Islet of Langerhans (tissue), 1 donor: ENCODE measurements around the gene TAF1A.
A peak's percentile ranks its signal among the peaks of the same experiment; 100 is the strongest.

ENCODE experiments used
- FAIRE-seq: peaks from one replicate; lab custom pipeline; 2011; peaks lifted over from hg19 to GRCh38; lab: Jason Lieb, UNC

Gene TAF1A

GRCh38 chr1:222596696-222597095 is 7.0 kb upstream of the TAF1A start:
- FAIRE-seq = no peak

DNA sequence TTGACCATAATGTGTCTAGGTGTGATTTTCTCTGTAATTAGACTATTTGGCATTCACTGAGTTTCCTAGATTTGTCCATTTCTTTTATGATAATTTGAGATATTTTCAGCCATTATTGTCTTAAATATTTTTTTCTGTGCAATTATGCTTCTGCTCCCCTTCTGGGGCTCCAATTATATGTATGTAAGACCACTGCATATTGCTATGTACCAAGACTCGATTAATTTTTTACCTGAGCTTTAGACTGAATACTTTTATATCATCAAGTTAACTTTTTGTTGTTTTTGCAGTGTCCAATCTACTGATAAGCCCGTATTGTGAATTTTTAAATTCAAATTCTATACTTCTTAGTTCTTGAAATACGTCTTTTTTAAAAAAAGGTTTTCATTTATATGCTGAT is 5.1 kb upstream of the TAF1A start:
- FAIRE-seq = no peak

- no peak for FAIRE-seq
These were observed 2.4 kb upstream of the TAF1A start for GRCh38 chr1:222592171-222592570.

GRCh38 chr1:222588135-222588534 is 1.6 kb downstream of the TAF1A start:
- peak; percentile 47 for FAIRE-seq

DNA sequence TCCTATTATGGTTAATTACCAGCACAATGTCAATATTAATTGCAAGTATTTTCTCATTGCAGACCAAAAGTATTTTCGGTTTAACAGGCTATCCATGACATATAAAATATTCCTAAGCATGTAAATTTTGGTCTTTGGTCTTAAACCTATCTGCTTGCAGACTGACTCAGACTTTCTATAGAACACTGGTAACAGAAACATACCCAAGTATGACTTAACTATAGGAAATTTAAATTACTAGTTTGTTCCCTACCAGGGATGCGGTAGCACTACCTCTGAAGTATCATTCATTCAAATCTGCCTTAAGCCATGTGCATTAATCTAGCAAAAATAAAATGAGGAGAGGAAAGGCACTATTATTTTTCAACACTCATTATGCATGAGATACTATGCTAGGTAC is 2.9 kb downstream of the TAF1A start:
- FAIRE-seq = no peak

GRCh38 chr1:222583079-222583478 is 6.7 kb downstream of the TAF1A start:
- FAIRE-seq = no peak

DNA sequence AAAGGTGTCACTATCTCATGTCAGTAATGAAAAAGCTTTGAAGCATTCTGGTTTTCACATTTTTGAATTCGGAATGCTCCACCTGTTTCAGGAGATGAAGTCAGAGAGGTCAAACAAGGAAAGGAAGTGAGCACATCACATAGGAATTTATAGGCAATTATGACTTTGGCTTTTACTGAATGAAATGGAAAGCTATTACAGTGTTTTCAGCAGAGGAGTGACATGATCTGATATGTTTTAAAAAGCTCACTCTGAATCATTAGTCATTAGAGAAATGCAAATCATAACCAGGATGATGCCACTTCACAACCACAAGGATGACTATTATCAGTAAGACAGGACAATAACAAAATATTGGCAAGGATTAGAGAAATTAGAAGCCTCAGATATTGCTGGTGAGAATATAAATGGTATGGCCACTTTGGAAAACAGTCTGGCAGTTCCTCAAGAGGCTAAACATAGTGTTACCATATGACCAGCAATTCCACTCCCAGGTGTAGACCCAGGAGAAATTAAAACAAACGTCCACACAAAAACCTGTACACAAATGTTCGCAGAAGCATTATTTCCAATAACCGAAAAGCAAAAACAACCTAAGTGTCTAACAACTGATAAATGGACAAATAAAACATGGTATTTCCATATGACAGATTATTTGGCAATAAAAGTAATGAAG is 7.5 kb downstream of the TAF1A start:
- FAIRE-seq = no peak

GRCh38 chr1:222579316-222579715 is 10.4 kb downstream of the TAF1A start:
- FAIRE-seq = no peak

GRCh38 chr1:222570837-222571236 is 18.9 kb downstream of the TAF1A start:
- FAIRE-seq = no peak

DNA sequence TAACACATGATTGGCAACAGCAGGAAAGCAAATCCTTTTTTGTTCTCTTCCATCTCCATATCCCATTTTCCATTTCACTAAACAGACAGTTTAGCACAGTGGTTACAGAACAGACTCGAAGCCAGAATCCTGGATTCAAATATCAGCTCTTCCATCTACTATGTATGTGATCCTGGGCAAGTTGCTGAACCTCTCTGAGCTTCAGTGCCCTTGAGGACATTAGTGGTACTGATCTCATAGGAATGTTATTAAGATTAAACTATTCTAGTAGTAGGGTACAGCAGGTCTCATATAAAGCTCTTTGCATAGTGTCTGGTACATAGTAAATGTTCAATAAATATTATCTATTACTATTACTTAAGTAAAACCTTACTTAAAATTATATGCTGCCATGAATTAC is 28.1 kb downstream of the TAF1A start:
- FAIRE-seq = no peak

DNA sequence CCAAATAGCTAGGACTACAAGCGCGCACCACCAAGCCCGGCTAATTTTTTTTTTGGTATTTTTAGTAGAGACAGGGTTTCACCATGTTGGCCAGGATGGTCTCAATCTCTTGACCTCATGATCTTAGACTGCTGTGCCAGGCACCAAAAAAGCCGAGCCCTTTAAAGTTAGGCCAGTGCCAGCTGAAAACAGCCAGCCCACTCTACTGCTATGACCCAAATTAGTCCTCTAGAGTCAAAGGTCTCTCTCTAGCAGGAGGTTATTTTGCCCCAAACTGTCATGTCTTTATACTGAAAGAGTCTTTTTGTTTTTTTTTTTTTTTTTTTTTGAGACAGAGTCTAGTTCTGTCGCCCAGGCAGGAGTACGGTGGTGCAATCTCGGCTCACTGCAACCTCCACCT is 32.2 kb downstream of the TAF1A start:
- no peak for FAIRE-seq

DNA sequence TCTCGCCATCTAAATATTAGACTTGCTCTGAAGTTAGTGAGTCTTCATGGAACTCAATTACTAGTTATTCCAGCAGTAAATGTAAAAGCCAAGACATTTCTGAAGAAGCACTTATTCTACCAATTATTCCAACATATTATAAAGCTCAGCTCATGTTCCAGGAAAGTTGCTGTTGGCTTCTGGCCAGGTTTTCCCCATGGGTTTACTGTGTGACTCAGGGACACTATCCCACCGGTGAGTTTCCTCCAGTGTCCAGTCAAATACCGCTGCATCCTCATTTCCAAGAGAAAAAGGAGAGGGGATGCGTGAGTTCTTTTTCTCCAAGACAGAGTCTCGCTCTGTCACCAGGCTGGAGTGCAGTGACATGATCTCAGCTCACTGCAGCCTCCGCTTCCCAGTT is 32.6 kb downstream of the TAF1A start:
- no peak for FAIRE-seq

GRCh38 chr1:222555992-222556615 is 33.6 kb downstream of the TAF1A start:
- no peak for FAIRE-seq

GRCh38 chr1:222554177-222554576 is 35.6 kb downstream of the TAF1A start:
- FAIRE-seq = no peak

DNA sequence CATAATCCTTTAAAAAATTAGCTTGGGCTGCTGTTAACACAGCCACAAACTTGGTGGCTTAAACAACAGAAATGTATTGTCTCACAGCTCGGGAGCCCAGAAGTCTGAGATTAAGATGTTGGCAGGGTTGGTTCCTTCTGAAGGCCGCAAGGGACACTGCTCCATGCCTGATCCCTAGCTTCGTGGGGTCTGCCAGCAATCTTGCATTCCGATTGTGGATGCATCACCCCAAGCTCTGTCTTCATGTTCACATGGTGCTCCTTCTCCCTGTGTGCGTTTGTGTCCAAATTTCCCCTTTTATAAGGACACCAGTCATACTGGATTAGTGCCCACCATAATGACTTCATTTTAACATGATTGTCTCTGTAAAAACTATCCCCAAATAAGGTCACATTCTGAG is 36.9 kb downstream of the TAF1A start:
- no peak for FAIRE-seq

DNA sequence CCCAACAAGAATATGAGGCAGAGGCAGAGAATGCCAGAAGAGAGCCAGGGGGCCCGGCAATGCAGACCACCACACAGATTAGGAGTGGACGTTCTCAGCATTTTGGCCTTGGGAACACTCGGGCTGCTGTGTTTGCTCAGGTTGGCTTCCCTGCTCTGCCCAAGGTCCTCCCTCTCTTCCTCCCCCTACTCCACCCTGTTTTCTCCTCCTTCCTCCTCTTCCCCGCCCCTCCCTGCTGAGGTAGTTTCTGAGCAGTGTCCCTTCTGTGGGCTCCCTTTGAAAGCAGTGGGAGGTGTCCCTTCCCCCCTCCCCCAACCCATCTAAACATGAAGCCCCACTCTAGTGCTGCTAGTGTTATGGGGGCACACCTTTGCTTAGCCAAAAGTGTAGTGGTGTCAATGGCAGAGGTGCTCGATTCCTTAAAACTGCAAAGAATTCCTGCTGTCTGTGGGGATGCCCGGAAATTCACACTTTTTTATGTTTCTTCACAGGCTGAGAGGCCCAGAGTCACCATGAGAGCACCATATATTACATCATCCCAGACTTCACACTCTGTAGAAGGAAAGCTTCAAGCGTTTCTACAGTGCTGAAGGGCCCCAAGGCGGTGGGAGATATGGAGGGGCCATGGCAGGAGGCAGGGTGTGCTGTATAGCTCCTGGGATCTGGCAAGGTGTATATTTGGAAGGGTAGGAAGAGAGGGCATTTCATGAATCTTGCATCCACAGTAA is 41.6 kb downstream of the TAF1A start, which contains the start of gene HHIPL2:
Gene HHIPL2, minus strand, starts transcription at position 161 of the 728 bp plus-strand sequence. Its CDS starts 60 bp downstream, at position 101.
- FAIRE-seq = no peak

DNA sequence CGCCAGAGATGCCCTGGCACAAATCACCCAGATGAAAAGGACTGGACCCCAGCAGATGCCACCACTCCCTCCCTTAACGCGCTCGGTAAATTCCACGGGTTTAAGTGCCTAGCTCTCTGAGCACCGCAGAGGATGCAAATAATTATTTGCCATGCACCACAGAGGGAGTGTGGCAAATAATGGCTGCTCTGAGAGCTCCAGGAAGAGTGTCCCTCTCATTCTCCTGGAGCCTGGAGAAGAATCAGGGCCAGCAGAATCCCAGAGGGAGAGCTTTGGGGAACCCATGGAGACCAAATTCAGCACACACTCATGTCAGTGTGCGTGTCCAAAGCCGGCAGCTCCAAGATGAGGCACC is 42.5 kb downstream of the TAF1A start:
- no peak for FAIRE-seq

DNA sequence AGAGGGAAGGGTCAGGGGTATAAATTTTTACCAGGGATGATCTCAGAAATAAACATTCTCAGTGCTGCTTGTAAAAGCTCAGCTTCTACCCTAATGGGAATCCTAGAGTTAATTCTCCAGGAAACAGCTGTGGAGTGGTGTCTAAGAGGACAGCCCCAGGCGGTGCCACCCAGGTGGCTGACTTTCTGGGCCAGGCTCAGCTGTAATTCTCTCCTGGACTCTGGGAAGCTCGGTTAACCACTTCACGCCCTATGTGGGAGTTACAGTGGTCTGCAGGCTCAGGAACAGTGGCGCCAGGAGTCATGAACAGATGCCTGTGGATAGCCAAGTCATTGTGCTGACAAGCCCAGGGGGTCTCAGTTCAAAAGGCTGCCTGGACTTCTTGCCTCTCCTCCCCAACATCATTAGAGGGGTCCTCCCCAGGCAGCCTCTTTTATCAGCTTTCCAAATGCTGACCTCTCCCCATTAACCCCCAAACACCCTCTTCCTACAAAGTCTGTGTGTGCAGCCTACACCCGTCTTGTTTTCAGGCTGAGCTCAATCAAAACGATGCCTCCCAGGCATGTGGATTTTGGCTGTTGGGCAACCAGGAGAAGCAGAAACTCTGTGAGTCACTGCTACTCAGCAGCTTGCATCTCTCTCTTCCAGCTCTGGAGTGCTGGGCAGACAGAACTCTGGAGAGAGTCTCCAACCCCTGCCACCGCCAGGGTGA is 43.0 kb downstream of the TAF1A start:
- FAIRE-seq = no peak

DNA sequence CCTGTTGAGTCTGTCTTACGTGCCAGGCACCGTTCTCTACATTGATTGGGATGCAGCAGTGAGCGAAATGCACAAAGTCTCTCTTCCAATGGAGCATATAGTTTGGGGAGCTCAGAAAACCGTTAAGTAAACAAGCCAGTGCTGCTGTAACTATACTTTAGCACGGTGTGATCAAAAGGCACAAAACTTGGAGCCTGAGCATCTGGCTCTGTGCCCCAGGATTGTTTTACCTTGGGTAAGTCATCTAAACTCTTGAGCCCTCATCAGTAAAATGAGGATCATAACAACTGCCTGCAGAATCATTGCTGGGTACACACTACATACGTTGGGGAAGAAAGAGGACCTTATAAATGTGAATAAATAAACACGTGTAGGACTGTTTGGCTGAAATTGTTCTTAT is 43.6 kb downstream of the TAF1A start:
- no peak for FAIRE-seq

DNA sequence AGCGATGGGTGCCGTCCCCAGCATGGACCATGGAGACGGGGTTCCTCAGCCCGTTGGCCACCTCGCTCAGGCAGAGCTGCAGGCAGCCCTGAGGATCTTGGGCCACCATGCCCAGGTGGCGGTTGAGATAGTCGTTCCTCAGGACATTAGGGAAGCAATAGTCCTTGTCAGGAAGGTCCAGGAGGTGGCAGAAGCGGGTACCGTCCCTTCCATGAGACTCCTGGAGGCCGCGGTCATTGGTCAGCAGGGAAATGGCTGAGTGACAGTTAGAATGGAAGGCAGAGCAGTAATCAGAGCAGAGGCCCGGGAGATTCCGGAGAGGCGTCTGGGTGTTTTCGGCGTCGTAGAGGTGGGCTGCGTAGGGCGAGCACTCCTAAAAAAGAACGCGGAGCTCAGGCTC is 45.9 kb downstream of the TAF1A start:
- FAIRE-seq = no peak

GRCh38 chr1:222540598-222540995 is 49.1 kb downstream of the TAF1A start:
- no peak for FAIRE-seq

DNA sequence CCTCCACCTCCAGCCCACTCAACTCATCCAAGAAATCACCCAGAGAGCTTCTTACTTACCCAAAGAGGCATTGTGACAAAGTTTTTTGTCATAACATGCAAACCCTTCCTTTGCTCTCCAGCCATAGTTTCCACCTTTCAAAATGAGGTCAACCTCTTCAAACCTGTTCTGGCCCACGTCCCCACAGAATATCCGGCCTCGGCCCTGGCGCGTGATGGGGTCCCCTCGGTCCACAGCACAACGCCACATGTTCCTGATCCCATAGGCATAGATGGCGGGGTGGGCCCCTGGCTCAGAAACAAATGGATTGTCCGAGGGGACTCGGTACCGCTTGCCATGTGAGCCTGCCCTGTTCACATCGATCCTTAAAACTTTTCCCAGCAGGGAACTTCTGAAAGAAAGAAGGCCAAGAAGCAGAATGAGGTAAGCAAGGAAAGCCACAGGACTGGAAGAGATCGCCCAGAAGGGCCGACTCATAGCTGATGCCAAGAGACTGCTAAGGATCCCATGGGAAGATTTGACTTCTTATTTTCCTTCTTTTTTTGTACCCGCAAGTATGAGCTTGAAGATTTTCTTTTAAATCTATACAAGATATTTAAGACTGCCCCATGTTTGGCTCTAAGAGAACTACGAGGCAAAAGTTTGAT is 49.7 kb downstream of the TAF1A start:
- FAIRE-seq = no peak

- no peak for FAIRE-seq
These were observed 54.3 kb downstream of the TAF1A start for GRCh38 chr1:222535455-222535854.
